ENCODE results near the gene SLC9A9.

DNA sequence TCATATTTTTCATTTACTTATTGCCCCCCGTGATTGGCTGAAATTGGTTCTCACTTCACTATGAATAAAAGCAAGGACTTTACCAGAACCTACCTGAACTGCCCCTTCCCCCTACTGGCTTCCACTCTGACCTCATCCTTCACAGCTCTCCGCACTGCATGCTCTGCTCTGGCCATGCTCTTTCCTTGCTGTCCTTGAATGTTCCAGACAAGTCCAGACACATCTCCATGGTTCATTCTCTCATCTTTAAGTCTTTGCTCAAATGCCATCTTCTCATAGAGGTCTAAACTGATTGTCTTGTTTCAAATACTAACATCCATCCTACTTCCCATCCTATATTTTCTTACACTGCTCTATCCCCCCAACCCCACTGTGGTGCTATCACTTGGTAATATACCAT lies 599.3 kb downstream of the SLC9A9 start:
- TF ChIP-seq CTCF (IDR thresholded peaks at IDR 0.05), result no peak
- TF ChIP-seq POLR2A (IDR thresholded peaks at IDR 0.05), result no peak

Measured in thyroid gland (tissue), 4 donors.